DND-41 (cell line): Measurements from ENCODE around the gene DNAJC27.

ENCODE experiments used
- ATAC-seq: fragments of 200-7000 bp; cut with Tn5 transposase; 3 replicates; pipeline ENCODE4 v1.9.1; 2021; ENCODE audit warnings: low read depth; ENCODE audit not compliant: insufficient read depth
- DNase-seq: peaks from one replicate; pipeline ENCODE4 v3.0.0-alpha.2; 2020
- H2AFZ ChIP-seq: 2 replicates; pipeline ENCODE4 v1.6.0; 2012; ENCODE audit warnings: low read depth, low read length
- H3K27ac ChIP-seq: 2 replicates; pipeline ENCODE4 v1.5.1; 2012; ENCODE audit warnings: low read length, inconsistent platforms
- H3K27me3 ChIP-seq: fragments of 200-600 bp; sonication (generic); 2 replicates; pipeline ENCODE4 v1.6.0; 2012; ENCODE audit warnings: low read length, mild to moderate bottlenecking, inconsistent platforms; ENCODE audit not compliant: insufficient read depth, poor library complexity
- H3K36me3 ChIP-seq: 2 replicates; pipeline ENCODE4 v1.5.1; 2012; ENCODE audit warnings: low read length, inconsistent platforms; ENCODE audit not compliant: insufficient read depth
- H3K4me1 ChIP-seq: 2 replicates; pipeline ENCODE4 v1.5.1; 2012; ENCODE audit warnings: mild to moderate bottlenecking, low read length; ENCODE audit not compliant: insufficient read depth
- H3K4me2 ChIP-seq: 2 replicates; pipeline ENCODE4 v1.6.0; 2012; ENCODE audit warnings: mild to moderate bottlenecking, moderate library complexity, low read length, inconsistent platforms; ENCODE audit not compliant: insufficient read depth
- H3K4me3 ChIP-seq, 2 experiments: fragments of 200-600 bp in 1 of 2; shearing (Covaris generic) in 1 of 2; 2 replicates each; pipeline ENCODE4 v1.5.1; 2012 to 2016; ENCODE audit warnings: inconsistent platforms in 2 of 2, low read length in 2 of 2, mild to moderate bottlenecking in 2 of 2, low read depth in 1 of 2, moderate library complexity in 1 of 2
- H3K79me2 ChIP-seq: 2 replicates; pipeline ENCODE4 v1.6.0; 2012; ENCODE audit warnings: low read length, inconsistent platforms; ENCODE audit not compliant: insufficient read depth
- H3K9ac ChIP-seq: 2 replicates; pipeline ENCODE4 v1.6.0; 2012; ENCODE audit warnings: low read depth, mild to moderate bottlenecking, inconsistent platforms, low read length, moderate library complexity
- H3K9me3 ChIP-seq: 2 replicates; pipeline ENCODE4 v1.5.1; 2012; ENCODE audit warnings: low read length, moderate library complexity, mild to moderate bottlenecking, inconsistent platforms; ENCODE audit not compliant: insufficient read depth, severe bottlenecking
- H4K20me1 ChIP-seq: 2 replicates; pipeline ENCODE4 v1.6.0; 2012; ENCODE audit warnings: low read length; ENCODE audit not compliant: insufficient read depth
- CTCF ChIP-seq: IDR thresholded peaks from 2 replicates; pipeline ENCODE4 v1.5.1; 2012; ENCODE audit warnings: borderline replicate concordance, low read length, moderate library complexity, mild to moderate bottlenecking; ENCODE audit not compliant: poor library complexity, severe bottlenecking; ENCODE audit errors: extremely low read depth
- EZH2 ChIP-seq: IDR thresholded peaks from 3 replicates; pipeline ENCODE4 v1.6.1; 2012; ENCODE audit warnings: borderline replicate concordance, low read depth, mild to moderate bottlenecking, moderate library complexity, low read length, inconsistent platforms; ENCODE audit not compliant: severe bottlenecking

Gene DNAJC27

GRCh38 chr2:24899361-24899910, 72.3 kb downstream of the DNAJC27 start:
- H3K9me3 ChIP-seq, result peaks cover 27% of the 10 kb centered on the region
- H3K79me2 ChIP-seq, result peaks cover 9% of the 10 kb centered on the region; the same call in 1 of the 2 replicates
- DNase-seq (no peak), ATAC-seq (no peak)
- no peak overlapping the region for H3K27ac ChIP-seq
- H3K4me1 ChIP-seq, result no peaks in the 10 kb centered on the region
- H3K4me3 ChIP-seq, result no peak overlapping the region
- TF ChIP-seq CTCF (no peak), EZH2 (no peak)
- H4K20me1 ChIP-seq, result no peaks in the 10 kb centered on the region; the same call in 1 of the 2 replicates
- no peaks in the 10 kb centered on the region for H3K27me3 ChIP-seq
- no peak overlapping the region for H3K4me2 ChIP-seq
- no peak overlapping the region for H2AFZ ChIP-seq
- no peak overlapping the region for H3K9ac ChIP-seq
- peaks cover 68% of the 10 kb centered on the region for H3K36me3 ChIP-seq

DNA sequence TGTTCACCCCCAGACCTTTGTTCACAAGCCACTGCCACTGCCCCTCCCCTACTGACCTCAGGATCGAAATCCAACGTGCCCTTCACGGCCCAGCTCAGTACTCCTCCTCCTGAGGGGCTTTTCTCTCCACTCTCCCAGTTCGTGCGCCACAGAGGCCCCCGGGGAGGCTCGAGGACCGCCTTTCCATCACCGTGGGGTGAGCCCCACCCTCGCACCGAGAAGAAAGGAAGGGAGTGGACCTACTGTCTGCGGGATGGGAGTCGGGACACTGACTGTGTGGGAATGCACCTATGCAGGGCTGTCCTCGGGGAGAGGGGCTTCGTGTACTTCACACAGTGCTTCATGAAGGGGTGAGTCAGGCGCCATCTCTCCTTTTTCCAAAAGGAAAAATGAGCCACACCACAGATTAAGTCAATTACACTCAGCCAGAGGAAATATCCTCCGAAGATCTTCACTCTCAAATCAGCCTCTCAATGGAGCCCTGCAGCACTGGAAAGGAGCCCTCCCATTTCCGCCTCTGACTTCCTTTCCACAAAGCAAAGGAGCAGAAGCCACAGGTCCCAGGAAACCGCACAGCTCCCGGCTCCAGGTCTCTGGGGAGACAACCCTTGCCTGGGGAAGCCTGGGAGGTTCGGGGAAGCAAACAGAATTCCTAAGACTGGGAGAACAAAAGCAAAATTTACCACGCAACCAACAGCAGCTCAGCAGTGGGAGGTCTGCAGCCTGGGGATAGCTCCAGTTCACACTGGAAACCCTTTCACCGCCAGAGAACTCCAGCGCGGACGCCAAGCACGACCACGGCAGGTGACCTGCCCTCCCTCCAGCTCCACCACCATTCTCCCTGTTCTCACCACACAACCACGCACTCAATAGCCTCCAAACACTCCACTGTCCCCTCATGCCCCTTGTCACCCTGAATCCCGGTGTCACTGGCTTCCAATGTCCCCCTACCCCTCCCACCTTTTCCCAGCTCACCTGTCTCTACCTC, 73.3 kb downstream of the DNAJC27 start:
- no peak for DNase-seq
- Histone ChIP-seq H3K27me3 (no peaks in the 10 kb centered on the region), H3K9me3 (peaks cover 35% of the 10 kb centered on the region), H3K4me1 (no peaks in the 10 kb centered on the region), H3K36me3 (peaks cover 68% of the 10 kb centered on the region), H3K79me2 (peaks cover 9% of the 10 kb centered on the region; the same call in 1 of the 2 replicates), H4K20me1 (no peaks in the 10 kb centered on the region; the same call in 1 of the 2 replicates), H2AFZ (no peak overlapping the region), H3K4me2 (no peak overlapping the region), H3K27ac (no peak overlapping the region), H3K4me3 (no peak overlapping the region), H3K9ac (no peak overlapping the region)
- no peak for ATAC-seq
- TF ChIP-seq CTCF (no peak), EZH2 (no peak)

DNA sequence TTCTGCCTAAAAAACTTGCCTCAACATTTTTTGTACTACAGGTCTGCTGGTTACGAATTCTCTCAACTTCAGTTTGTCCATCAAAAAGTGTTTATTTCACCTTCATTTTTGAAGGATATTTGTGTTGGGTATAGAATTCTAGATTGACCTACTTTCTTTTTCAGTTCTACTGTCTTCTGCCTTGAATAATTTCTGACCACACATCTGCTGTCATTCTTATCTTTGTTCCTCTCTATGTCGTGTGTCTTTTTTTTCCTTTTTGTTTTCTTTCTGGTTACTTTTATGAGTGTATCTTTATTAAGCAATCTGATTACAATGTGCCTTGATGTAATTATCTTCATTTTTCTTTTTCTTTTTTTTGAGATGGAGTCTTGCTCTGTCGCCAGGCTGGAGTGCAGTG, 77.0 kb downstream of the DNAJC27 start:
- TF ChIP-seq EZH2, result no peak
- TF ChIP-seq CTCF, result no peak
- Histone ChIP-seq H3K4me3 (no peak overlapping the region), H3K27me3 (no peaks in the 10 kb centered on the region), H3K36me3 (peaks cover 43% of the 10 kb centered on the region), H3K4me2 (no peak overlapping the region), H3K4me1 (no peaks in the 10 kb centered on the region), H4K20me1 (no peaks in the 10 kb centered on the region), H3K9me3 (peaks cover 35% of the 10 kb centered on the region), H3K79me2 (peaks cover 6% of the 10 kb centered on the region; the same call in 1 of the 2 replicates), H2AFZ (no peak overlapping the region), H3K27ac (no peak overlapping the region), H3K9ac (no peak overlapping the region)
- no peak for DNase-seq
- ATAC-seq, result no peak
